Type B pancreatic cell (in vitro differentiated cells): Measurements from ENCODE around the gene SPATA33. TPM values are rescaled to one million over a fixed set of nuclear protein-coding genes. Genes with fewer than 3 reads are reported as not detected.

Experiments
- DNase-seq: peaks from one replicate; pipeline ENCODE4 v3.0.0; 2021; ENCODE audit warnings: mixed read lengths; ENCODE audit not compliant: unreplicated experiment; ENCODE audit errors: extremely low spot score
- H3K27ac Mint-ChIP-seq: 2 replicates; pipeline ENCODE4 v1.8.0; 2021; ENCODE audit warnings: mild to moderate bottlenecking, mixed read lengths
- H3K27me3 Mint-ChIP-seq: 2 replicates; pipeline ENCODE4 v1.8.0; 2021; ENCODE audit warnings: mixed read lengths
- H3K36me3 Mint-ChIP-seq: 2 replicates; pipeline ENCODE4 v1.8.0; 2021; ENCODE audit warnings: mixed read lengths
- H3K4me1 Mint-ChIP-seq: one replicate; pipeline ENCODE4 v1.8.0; 2021; ENCODE audit warnings: mixed read lengths; ENCODE audit not compliant: unreplicated experiment
- H3K4me3 Mint-ChIP-seq: 2 replicates; pipeline ENCODE4 v1.8.0; 2021; ENCODE audit warnings: mild to moderate bottlenecking, mixed read lengths
- H3K9me3 Mint-ChIP-seq: 2 replicates; pipeline ENCODE4 v1.8.0; 2021; ENCODE audit warnings: mixed read lengths
- total RNA-seq: library from RNA; stranded (reverse); gene quantifications from 2 replicates; pipeline ENCODE4 v1.2.1, GENCODE V29; 2021; ENCODE audit warnings: low replicate concordance
- TF ChIP-seq, protein P1 (sequence below): fragments of 200-600 bp; sonication (generic); conservative IDR thresholded peaks from 2 replicates; pipeline ENCODE4 v1.5.0; 2021; ENCODE audit warnings: antibody characterized with exemption, mild to moderate bottlenecking

Gene SPATA33
- total RNA-seq, 1 donor from 2014 or later: 23.2 TPM

- Mint-ChIP-seq H3K4me1 (peaks cover 23% of the 10 kb centered on the region), H3K27me3 (peaks cover 8% of the 10 kb centered on the region), H3K4me3 (no peak overlapping the region), H3K9me3 (no peaks in the 10 kb centered on the region), H3K27ac (no peak overlapping the region), H3K36me3 (no peaks in the 10 kb centered on the region)
- no peak for DNase-seq
- TF ChIP-seq, protein P1, sequence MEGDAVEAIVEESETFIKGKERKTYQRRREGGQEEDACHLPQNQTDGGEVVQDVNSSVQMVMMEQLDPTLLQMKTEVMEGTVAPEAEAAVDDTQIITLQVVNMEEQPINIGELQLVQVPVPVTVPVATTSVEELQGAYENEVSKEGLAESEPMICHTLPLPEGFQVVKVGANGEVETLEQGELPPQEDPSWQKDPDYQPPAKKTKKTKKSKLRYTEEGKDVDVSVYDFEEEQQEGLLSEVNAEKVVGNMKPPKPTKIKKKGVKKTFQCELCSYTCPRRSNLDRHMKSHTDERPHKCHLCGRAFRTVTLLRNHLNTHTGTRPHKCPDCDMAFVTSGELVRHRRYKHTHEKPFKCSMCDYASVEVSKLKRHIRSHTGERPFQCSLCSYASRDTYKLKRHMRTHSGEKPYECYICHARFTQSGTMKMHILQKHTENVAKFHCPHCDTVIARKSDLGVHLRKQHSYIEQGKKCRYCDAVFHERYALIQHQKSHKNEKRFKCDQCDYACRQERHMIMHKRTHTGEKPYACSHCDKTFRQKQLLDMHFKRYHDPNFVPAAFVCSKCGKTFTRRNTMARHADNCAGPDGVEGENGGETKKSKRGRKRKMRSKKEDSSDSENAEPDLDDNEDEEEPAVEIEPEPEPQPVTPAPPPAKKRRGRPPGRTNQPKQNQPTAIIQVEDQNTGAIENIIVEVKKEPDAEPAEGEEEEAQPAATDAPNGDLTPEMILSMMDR: no peak
Observed at GRCh38 chr16:89618109-89618998, 39.3 kb upstream of the SPATA33 start.

DNA sequence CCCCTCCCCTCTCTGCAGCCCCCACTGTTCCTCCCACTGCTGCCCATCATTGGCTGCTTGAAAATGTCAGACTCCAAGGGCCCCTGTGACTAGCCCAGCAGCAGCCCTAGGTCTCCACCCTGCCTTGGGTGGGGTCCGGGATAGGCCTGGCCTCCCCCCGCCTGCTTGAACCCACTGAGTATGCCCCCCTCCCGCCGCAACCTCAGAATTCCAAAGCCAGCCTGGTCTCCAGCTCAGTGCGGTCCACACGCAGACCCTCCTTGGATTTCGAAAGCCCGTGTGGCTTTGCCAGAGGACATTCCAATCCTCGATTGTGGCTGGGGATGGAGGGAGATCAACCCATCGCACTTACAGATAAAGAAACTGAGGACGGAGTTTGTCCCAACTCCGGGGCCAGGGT, 37.8 kb upstream of the SPATA33 start:
- H3K27ac Mint-ChIP-seq: no peak overlapping the region
- no peaks in the 10 kb centered on the region for H3K9me3 Mint-ChIP-seq

DNA sequence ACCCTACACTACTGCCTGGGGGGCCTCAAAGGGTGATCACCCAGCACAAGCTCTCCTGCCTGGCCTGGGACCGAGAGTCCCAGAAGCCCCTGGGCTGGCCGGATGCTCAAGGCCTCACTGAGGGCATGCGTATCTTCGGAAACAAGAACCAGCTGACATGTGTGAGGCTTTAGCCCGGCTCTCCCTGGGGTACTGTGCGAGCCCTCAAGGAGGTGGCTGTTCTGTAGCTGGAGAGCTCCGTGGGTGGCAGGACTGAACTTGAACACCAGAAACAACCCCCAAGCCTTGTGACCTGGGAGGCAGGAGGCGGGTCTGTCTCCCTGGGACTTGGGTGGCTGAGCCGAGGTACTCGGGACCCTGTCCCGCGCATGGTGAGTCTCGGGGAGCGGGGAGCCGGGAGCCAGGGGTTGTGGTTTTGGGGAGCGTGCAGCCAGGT, 37.2 kb upstream of the SPATA33 start:
- TF ChIP-seq, protein P1: no peak
- Mint-ChIP-seq H3K9me3 (no peaks in the 10 kb centered on the region), H3K27ac (no peak overlapping the region), H3K4me1 (peaks cover 40% of the 10 kb centered on the region), H3K4me3 (no peak overlapping the region), H3K36me3 (no peaks in the 10 kb centered on the region), H3K27me3 (peaks cover 20% of the 10 kb centered on the region)
- no peak for DNase-seq

More for the DNA sequence above, 37.8 kb upstream of the SPATA33 start:
- peaks cover 34% of the 10 kb centered on the region for H3K4me1 Mint-ChIP-seq
- no peaks in the 10 kb centered on the region for H3K36me3 Mint-ChIP-seq
- TF ChIP-seq, protein P1: no peak
- peaks cover 15% of the 10 kb centered on the region for H3K27me3 Mint-ChIP-seq
- no peak for DNase-seq
- no peak overlapping the region for H3K4me3 Mint-ChIP-seq

- no peak for DNase-seq
- Mint-ChIP-seq H3K27me3 (peaks cover 21% of the 10 kb centered on the region), H3K9me3 (no peaks in the 10 kb centered on the region), H3K36me3 (no peaks in the 10 kb centered on the region), H3K27ac (no peak overlapping the region), H3K4me1 (peaks cover 41% of the 10 kb centered on the region), H3K4me3 (no peak overlapping the region)
- TF ChIP-seq, protein P1: no peak
Observed at GRCh38 chr16:89621136-89621697, 36.4 kb upstream of the SPATA33 start.

GRCh38 chr16:89621698-89622409, 35.8 kb upstream of the SPATA33 start:
- Mint-ChIP-seq H3K27ac (peak overlapping the region; percentile 26), H3K4me1 (peaks cover 41% of the 10 kb centered on the region), H3K27me3 (peaks cover 21% of the 10 kb centered on the region), H3K9me3 (no peaks in the 10 kb centered on the region), H3K4me3 (peak overlapping the region; percentile 5), H3K36me3 (no peaks in the 10 kb centered on the region)
- TF ChIP-seq, protein P1: no peak
- no peak for DNase-seq
